GM18502 (cell line): ENCODE measurements around the gene RAD50.
"Not testable (repeated sequence)": the region's sequence is repeated elsewhere in the genome, so short reads cannot be mapped to it uniquely, and the experiment has no call there.

Experiments used
- ATAC-seq: cut with Tn5 transposase; IDR thresholded peaks from one replicate; pipeline ENCODE4 v1.9.1; 2021; ENCODE audit warnings: mild to moderate bottlenecking; ENCODE audit not compliant: unreplicated experiment, poor library complexity

Gene RAD50

GRCh38 chr5:132689513-132689912 lies 132.7 kb downstream of the RAD50 start:
- ATAC-seq, result no peak

- no peak for ATAC-seq
These were observed 133.4 kb downstream of the RAD50 start for GRCh38 chr5:132690156-132690555.

- not testable (repeated sequence) for ATAC-seq
These were observed 135.2 kb downstream of the RAD50 start for GRCh38 chr5:132691755-132692631.

- ATAC-seq, result no peak
These were observed 135.8 kb downstream of the RAD50 start for GRCh38 chr5:132692632-132692967.
